Large intestine (tissue), 3 donors: Measurements from ENCODE around the gene DSCAML1. TPM values are rescaled to one million over a fixed set of nuclear protein-coding genes. Genes with fewer than 3 reads are reported as not detected.

Experiments used
- DNase-seq, 2 donors: peaks; one replicate each; pipeline versions ENCODE4 v3.0.0 to v3.0.0-alpha.2; 2013
- H3K27ac ChIP-seq: one replicate; pipeline ENCODE4 v1.5.1; 2013; ENCODE audit warnings: low read length
- H3K27me3 ChIP-seq: 2 replicates; pipeline ENCODE4 v1.6.1; 2013; ENCODE audit warnings: low read length; ENCODE audit not compliant: control insufficient read depth, insufficient read depth
- H3K36me3 ChIP-seq: 2 replicates; pipeline ENCODE4 v1.6.1; 2013; ENCODE audit warnings: low read length; ENCODE audit not compliant: control insufficient read depth, insufficient read depth
- H3K4me1 ChIP-seq: one replicate; pipeline ENCODE4 v1.6.1; 2013; ENCODE audit warnings: low read length; ENCODE audit not compliant: control insufficient read depth, insufficient read depth
- H3K4me3 ChIP-seq: one replicate; pipeline ENCODE4 v1.5.1; 2013; ENCODE audit warnings: low read length
- H3K9me3 ChIP-seq: one replicate; pipeline ENCODE4 v1.6.1; 2013; ENCODE audit warnings: mild to moderate bottlenecking, low read depth, low read length, moderate library complexity; ENCODE audit not compliant: control insufficient read depth
- WGBS: methylation state at CpG from one replicate; pipeline ENCODE4 v1.1.5; 2013; ENCODE audit warnings: low lambda C conversion rate; ENCODE audit not compliant: insufficient coverage; 5-methylcytosine and 5-hydroxymethylcytosine counted together
- polyA plus RNA-seq: library from polyadenylated mRNA; unstranded; fragments of 120-200 nt; gene quantifications from one replicate; pipeline ENCODE4 v1.2.1, GENCODE V29; 2013

DSCAML1 gene
- polyA plus RNA-seq, 1 donor: 1.6 TPM

- 100% methylated on average over 2 of the region's 14 CpGs for WGBS
- Histone ChIP-seq H3K27ac (no peak overlapping the region), H3K4me3 (no peak overlapping the region), H3K4me1 (peaks cover 13% of the 10 kb centered on the region), H3K9me3 (no peaks in the 10 kb centered on the region), H3K36me3 (no peaks in the 10 kb centered on the region), H3K27me3 (no peaks in the 10 kb centered on the region)
- no peak for DNase-seq
Measured at GRCh38 chr11:117750916-117751662, 45.9 kb downstream of the DSCAML1 start.

GRCh38 chr11:117750357-117750756 is 46.7 kb downstream of the DSCAML1 start:
- no peaks in the 10 kb centered on the region for H3K36me3 ChIP-seq
- H3K4me3 ChIP-seq: no peak overlapping the region
- no peaks in the 10 kb centered on the region for H3K9me3 ChIP-seq
- DNase-seq: no peak
- no CpG with 5 or more reads among the region's 5 CpGs for WGBS
- no peak overlapping the region for H3K27ac ChIP-seq
- peaks cover 13% of the 10 kb centered on the region for H3K4me1 ChIP-seq
- H3K27me3 ChIP-seq: no peaks in the 10 kb centered on the region

DNA sequence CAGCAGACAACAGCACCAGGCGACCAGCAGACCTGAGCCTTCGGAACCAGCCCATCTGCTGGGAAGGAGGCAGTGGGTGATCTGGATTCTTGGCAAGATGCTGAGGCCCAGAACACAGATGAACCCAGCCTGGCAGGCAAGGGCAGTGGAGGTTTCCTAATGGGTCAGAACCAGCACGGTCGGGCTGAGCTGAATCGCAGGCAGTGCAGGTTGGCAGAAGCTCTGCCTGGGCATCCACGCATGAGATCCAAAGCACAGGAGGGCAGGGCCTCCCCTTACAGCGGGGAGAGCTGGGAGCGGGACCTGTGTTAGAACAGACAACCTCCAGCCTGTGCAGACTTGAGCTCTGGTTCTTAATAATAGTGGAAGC is 47.5 kb downstream of the DSCAML1 start:
- Histone ChIP-seq H3K4me3 (no peak overlapping the region), H3K36me3 (no peaks in the 10 kb centered on the region), H3K9me3 (no peaks in the 10 kb centered on the region), H3K27ac (no peak overlapping the region), H3K27me3 (no peaks in the 10 kb centered on the region), H3K4me1 (peaks cover 13% of the 10 kb centered on the region)
- WGBS: no CpG with 5 or more reads among the region's 8 CpGs
- DNase-seq: no peak

GRCh38 chr11:117748771-117749540 is 48.1 kb downstream of the DSCAML1 start:
- Histone ChIP-seq H3K27ac (no peak overlapping the region), H3K4me3 (no peak overlapping the region)
- DNase-seq: peak in 1 of 2 donors; percentile 37

GRCh38 chr11:117747892-117748291 is 49.1 kb downstream of the DSCAML1 start:
- Histone ChIP-seq H3K4me1 (peaks cover 13% of the 10 kb centered on the region), H3K4me3 (no peak overlapping the region), H3K27ac (no peak overlapping the region), H3K9me3 (no peaks in the 10 kb centered on the region), H3K27me3 (no peaks in the 10 kb centered on the region), H3K36me3 (no peaks in the 10 kb centered on the region)
- DNase-seq: no peak
- WGBS: no CpG with 5 or more reads among the region's 3 CpGs

More at GRCh38 chr11:117748771-117749540, 48.1 kb downstream of the DSCAML1 start:
- Histone ChIP-seq H3K9me3 (no peaks in the 10 kb centered on the region), H3K27me3 (no peaks in the 10 kb centered on the region), H3K36me3 (no peaks in the 10 kb centered on the region), H3K4me1 (peaks cover 13% of the 10 kb centered on the region)
- WGBS: no CpG with 5 or more reads among the region's 14 CpGs

GRCh38 chr11:117745346-117745745 is 51.7 kb downstream of the DSCAML1 start:
- no peak for DNase-seq
- Histone ChIP-seq H3K36me3 (no peaks in the 10 kb centered on the region), H3K27ac (no peak overlapping the region), H3K4me3 (no peak overlapping the region), H3K27me3 (no peaks in the 10 kb centered on the region), H3K4me1 (peaks cover 13% of the 10 kb centered on the region), H3K9me3 (no peaks in the 10 kb centered on the region)
- WGBS: no CpG with 5 or more reads among the region's 7 CpGs

GRCh38 chr11:117744471-117745150 is 52.4 kb downstream of the DSCAML1 start:
- Histone ChIP-seq H3K27me3 (no peaks in the 10 kb centered on the region), H3K9me3 (no peaks in the 10 kb centered on the region), H3K4me1 (peaks cover 11% of the 10 kb centered on the region), H3K36me3 (no peaks in the 10 kb centered on the region), H3K4me3 (no peak overlapping the region), H3K27ac (no peak overlapping the region)
- no CpG with 5 or more reads among the region's 11 CpGs for WGBS
- no peak for DNase-seq

GRCh38 chr11:117743121-117743815 is 53.7 kb downstream of the DSCAML1 start:
- no peak overlapping the region for H3K27ac ChIP-seq
- no peaks in the 10 kb centered on the region for H3K27me3 ChIP-seq
- no peak overlapping the region for H3K4me3 ChIP-seq
- no peaks in the 10 kb centered on the region for H3K9me3 ChIP-seq
- WGBS: no CpG with 5 or more reads among the region's 9 CpGs
- no peaks in the 10 kb centered on the region for H3K4me1 ChIP-seq
- H3K36me3 ChIP-seq: no peaks in the 10 kb centered on the region
- DNase-seq: no peak

DNA sequence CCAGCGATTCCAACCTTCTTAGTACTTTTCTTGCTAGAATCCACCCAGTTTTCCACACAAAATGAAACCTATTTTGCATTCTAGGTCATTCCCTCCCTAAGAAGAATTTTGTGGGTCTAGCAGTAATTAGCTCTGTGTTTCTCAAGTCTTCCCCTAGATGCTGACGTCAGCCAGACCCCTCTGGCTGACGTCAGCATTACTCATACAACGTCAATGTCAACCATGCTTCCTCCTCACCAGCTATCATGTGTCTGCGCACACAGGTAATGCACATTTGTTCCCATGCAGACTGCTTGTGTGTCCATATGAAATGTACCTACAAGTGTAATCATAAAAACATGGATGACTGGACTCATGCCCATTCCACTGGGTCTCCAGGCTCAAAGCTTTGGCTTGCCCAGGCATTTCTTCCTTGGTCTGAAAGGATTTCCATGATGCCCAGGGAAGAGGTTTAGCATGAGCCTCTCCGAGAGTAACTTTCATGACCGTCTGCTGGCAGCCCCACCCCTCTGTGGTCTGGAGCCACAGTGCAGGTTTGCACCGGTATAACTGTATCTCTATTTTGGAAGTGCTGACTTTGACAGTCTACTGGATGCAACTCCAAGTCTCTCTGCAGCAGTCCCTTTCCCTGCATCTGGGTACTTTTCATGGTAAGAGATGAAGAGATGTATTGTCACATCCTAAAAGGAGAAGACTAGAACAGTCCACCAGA is 58.6 kb downstream of the DSCAML1 start:
- Histone ChIP-seq H3K4me3 (no peak overlapping the region), H3K9me3 (no peaks in the 10 kb centered on the region), H3K27ac (no peak overlapping the region), H3K27me3 (no peaks in the 10 kb centered on the region), H3K36me3 (no peaks in the 10 kb centered on the region), H3K4me1 (no peaks in the 10 kb centered on the region)
- WGBS: no CpG with 5 or more reads among the region's 8 CpGs
- DNase-seq: no peak
